HEK293T (cell line): Measurements from ENCODE around the gene CERS1.

Source experiments
- ARNT ChIP-seq: fragments of 450-650 bp; IDR thresholded peaks from 2 replicates; pipeline ENCODE4 v1.6.1; 2017; ENCODE audit warnings: mild to moderate bottlenecking
- BHLHE40 ChIP-seq: fragments of 450-650 bp; IDR thresholded peaks from 2 replicates; pipeline ENCODE4 v1.6.1; 2016; ENCODE audit warnings: mild to moderate bottlenecking, moderate library complexity, borderline replicate concordance
- CTBP1 ChIP-seq: fragments of 450-650 bp; IDR thresholded peaks from 2 replicates; pipeline ENCODE4 v1.6.1; 2016; ENCODE audit warnings: borderline replicate concordance
- ELF4 ChIP-seq: fragments of 450-650 bp; IDR thresholded peaks from 2 replicates; pipeline ENCODE4 v1.6.1; 2017; ENCODE audit warnings: antibody characterized with exemption
- FOXA1 ChIP-seq: fragments of 450-650 bp; IDR thresholded peaks from 2 replicates; pipeline ENCODE4 v1.6.1; 2016; ENCODE audit warnings: mild to moderate bottlenecking
- FOXM1 ChIP-seq: fragments of 450-650 bp; IDR thresholded peaks from 2 replicates; pipeline ENCODE4 v1.6.1; 2017; ENCODE audit warnings: mild to moderate bottlenecking, borderline replicate concordance
- HDGF ChIP-seq: fragments of 450-650 bp; IDR thresholded peaks from 2 replicates; pipeline ENCODE4 v1.6.1; 2017; ENCODE audit warnings: antibody characterized with exemption, borderline replicate concordance
- NFRKB ChIP-seq: fragments of 450-650 bp; IDR thresholded peaks from 2 replicates; pipeline ENCODE4 v1.6.1; 2016; ENCODE audit warnings: mild to moderate bottlenecking, moderate library complexity
- PKNOX1 ChIP-seq: fragments of 450-650 bp; IDR thresholded peaks from 2 replicates; pipeline ENCODE4 v1.6.1; 2016
- SP1 ChIP-seq: fragments of 450-650 bp; IDR thresholded peaks from 2 replicates; pipeline ENCODE4 v1.6.1; 2017
- SUZ12 ChIP-seq: fragments of 450-650 bp; IDR thresholded peaks from 2 replicates; pipeline ENCODE4 v1.6.1; 2016; ENCODE audit warnings: mild to moderate bottlenecking
- TARDBP ChIP-seq: fragments of 450-650 bp; IDR thresholded peaks from 2 replicates; pipeline ENCODE4 v1.6.1; 2016
- ZNF384 ChIP-seq: fragments of 450-650 bp; IDR thresholded peaks from 2 replicates; pipeline ENCODE4 v1.6.1; 2016

DNA sequence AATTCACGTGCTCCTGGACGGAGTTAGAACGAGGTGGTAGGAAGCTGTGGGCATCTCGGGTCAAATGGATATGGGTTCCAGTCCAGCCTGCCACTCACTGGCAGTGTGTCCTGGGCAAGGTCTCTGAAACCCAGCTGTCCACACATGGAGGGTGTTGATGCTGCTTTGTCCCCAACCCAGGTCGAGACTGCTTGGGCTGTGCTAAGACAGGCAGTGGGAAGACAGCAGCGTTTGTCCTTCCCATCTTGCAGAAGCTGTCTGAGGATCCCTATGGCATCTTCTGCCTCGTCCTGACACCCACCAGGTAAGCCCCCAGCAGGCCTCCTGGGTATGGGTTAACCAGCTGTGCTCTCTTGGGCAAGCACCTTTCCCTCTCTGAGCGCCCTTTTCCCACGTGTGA, 24.4 kb upstream of the CERS1 start:
- TF ChIP-seq BHLHE40 (no peak), ELF4 (no peak), SP1 (no peak), HDGF (no peak), FOXM1 (no peak), FOXA1 (no peak), TARDBP (no peak), SUZ12 (no peak), ARNT (no peak), CTBP1 (no peak), ZNF384 (no peak), PKNOX1 (no peak), NFRKB (no peak)
